ENCODE data around the gene MAG. TPM values are rescaled to one million over a fixed set of nuclear protein-coding genes. Genes with fewer than 3 reads are reported as not detected.
A peak's percentile ranks its signal among the peaks of the same experiment; 100 is the strongest.

MAG gene
- total RNA-seq, 1 donor from 2014 or later, result not detected

DNA sequence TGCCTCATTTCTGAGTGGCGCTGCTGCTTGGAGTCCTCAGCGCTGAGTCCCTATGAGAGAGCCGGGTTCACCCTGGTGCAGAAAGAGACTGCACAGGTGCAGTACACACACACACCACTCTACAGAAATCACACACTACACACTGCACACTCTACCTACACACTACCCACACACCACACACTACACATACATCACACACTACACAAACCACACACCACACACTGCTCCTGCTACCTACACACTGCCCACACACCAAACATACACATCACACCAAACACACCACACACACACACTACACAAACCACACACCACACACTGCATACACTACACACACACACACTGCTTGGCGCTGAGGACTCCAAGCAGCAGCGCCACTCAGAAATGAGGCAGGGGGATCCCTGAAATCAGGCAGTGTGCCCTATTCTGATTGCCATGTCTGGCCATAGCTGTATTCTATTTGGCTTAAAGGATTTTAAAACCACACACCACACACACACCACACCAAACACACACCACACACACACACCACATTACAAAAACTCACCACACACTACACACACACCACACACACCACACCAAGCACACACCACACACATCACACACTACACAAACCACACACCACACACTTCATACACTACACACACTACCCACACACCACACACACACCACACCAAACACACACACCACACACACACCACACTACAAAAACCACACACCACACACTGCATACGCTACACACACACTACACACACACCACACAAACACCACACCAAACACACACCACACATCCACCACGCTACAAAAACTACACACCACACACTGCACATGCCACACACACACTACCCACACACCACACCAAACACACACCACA is 4.9 kb downstream of the MAG start:
- no peak for DNase-seq (ENCODE audit: low spot score)

DNA sequence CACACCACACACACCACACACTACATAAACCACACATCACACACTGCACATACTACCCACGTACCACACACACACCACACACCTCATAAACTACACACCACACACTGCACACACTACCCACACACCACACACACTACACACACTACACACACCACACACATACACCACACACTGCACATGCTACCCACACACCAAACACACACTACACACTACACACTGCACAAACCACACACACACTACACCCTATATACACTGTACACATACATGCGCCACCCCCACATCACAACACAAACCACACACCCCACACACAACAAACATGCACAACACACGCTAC is 5.5 kb downstream of the MAG start:
- DNase-seq (ENCODE audit: low spot score), result no peak

DNA sequence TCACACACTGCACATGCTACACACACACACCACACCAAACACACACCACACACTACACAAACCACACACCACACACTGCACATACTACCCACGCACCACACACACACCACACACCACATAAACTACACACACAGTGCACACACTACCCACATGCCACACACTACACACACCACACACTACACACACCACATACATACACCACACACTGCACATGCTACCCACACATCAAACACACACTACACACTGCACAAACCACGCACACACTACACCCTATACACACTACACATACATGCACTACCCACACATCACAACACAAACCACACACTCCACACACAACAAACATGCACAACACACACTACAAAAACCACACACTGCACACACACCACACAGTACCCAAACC is 6.0 kb downstream of the MAG start:
- DNase-seq (ENCODE audit: low spot score), result no peak

DNA sequence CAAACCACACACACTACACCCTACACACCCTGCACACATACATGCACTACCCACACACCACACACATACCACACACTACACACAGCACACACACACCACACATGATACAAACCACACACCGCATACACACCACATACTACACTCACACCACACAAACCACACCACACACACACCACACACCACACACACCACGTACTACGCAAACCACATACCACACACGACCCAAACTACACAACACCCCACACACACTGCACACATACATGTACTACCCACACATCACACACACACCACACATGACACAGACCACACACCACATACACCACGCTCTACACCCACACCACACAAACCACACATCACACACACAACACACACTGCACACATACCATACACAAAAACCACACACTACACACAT is 6.6 kb downstream of the MAG start:
- no peak for DNase-seq (ENCODE audit: low spot score)

DNA sequence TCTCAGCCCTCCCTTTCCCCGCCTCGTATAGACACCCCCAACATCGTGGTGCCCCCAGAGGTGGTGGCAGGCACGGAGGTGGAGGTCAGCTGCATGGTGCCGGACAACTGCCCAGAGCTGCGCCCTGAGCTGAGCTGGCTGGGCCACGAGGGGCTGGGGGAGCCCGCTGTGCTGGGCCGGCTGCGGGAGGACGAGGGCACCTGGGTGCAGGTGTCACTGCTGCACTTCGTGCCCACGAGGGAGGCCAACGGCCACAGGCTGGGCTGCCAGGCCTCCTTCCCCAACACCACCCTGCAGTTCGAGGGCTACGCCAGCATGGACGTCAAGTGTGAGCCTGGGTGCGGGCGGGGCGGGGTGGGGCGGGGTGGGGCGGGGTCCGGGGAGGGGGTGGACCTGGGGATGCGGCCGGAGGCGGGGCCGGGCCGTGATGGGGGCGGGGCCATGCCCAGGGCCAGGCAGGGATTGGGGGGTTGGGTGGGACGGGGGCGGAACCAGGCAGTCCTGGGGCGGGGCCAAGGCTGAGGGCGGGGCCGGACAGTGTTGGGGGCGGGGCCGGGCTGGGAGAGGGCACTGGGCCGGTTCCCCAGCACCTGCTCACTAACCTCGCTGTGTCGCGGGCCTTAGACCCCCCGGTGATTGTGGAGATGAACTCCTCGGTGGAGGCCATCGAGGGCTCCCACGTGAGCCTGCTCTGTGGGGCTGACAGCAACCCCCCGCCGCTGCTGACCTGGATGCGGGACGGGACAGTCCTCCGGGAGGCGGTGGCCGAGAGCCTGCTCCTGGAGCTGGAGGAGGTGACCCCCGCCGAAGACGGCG is 7.8 kb downstream of the MAG start:
- no peak for DNase-seq (ENCODE audit: low spot score)

DNA sequence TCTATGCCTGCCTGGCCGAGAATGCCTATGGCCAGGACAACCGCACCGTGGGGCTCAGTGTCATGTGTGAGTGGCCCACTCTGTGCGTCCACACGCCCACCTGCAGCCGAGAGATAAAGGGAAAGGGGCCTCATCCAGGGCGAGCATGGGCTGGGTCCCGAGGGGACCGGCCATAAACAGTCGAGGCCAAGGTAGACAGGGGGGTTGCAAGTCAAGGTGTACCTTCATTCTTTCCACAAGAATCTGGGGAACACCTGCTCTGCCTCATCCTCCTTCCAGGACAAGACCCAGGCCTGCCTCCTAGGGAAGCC is 8.3 kb downstream of the MAG start:
- DNase-seq (ENCODE audit: low spot score), result no peak

DNA sequence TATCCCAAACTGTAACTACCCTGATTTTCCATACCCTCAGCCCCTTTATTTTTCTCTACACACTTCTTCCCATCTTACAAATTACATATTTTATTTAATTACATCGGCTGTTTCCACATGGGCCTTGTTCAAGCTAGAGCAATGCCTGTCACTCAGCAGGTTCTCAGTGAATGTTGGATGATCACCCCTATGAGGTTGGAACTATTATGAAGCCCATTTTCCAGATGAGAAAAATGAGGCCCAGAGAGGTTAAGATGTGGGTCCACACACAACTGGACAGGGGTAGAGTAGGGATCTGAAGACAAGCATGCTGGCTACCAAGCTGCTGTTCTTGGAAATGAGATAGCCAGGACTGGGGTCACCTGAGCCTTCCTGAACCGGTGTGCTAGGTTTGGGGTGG is 10.0 kb downstream of the MAG start:
- DNase-seq (ENCODE audit: low spot score), result no peak

DNA sequence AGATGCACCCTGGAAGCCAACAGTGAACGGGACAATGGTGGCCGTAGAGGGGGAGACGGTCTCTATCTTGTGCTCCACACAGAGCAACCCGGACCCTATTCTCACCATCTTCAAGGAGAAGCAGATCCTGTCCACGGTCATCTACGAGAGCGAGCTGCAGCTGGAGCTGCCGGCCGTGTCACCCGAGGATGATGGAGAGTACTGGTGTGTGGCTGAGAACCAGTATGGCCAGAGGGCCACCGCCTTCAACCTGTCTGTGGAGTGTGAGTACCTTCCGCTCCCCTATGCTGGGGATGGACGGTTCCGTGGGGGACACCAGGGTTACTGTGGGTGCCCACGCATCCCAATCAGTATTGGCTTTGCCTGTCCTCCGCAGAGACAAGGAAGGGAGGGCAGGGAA is 10.5 kb downstream of the MAG start:
- no peak for DNase-seq (ENCODE audit: low spot score)

DNA sequence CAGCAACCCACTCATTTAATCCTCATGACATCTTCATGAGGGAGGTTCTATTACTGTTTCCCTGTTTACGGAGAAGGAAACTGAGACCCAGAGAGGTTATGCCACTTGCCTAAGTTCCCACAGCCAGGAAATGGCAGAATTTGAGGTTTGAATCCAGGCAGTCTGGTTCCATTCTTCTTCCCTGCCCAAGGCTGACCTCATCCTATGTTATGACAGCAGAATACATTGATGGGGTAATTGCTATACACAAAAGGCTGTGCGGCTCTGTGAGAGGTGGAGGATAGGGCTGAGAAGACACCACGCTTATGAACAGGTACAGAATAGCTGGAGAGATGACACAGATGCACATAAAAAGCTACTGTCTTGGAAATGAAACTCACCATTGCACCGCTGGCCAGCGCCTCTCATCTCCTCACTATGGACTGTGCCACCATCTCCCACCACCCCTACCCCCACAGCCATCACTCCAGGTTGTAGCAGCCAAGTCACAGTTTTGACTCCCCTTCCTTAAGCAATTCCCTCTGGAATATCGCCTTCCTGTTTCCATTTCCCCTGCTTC is 11.5 kb downstream of the MAG start:
- DNase-seq (ENCODE audit: low spot score), result no peak

DNA sequence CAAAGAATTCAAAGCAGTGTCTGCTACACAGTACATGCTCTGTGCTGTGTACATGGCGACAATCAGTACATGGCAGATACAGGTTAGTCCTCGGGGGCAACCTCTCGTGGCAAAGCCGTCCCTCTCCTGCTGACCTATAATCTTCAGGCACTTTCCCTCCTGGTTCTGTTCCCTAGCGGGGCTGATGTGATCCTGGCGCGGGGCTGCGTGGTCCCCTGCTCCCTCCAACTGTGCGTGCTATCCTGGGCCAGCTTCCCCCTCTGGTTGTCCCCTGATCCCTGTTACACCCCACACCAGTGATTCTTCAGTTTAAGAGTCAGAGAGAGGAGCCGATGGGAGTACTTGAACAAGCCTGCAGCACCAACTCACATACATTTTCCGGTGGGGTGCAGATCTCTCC is 12.1 kb downstream of the MAG start:
- no peak for DNase-seq (ENCODE audit: low spot score)

DNA sequence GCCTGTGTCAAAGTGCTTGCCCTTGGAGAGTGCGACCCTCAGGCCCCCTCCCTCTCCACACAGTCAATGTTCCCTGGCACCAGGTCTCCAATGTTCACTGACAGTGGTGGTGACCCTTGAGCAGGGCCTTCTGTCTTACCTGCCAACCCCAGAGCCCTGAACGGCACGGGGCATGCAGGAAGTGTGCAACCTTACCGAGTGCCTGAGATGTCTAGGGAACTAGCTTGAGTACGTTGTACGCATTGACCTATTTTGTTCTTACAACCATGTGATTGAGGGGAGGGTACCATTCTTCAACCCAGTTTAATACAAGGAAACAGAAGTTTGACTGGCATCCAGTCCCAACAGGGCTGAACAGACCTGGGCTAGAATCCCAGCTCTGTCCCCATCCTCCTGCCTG is 13.2 kb downstream of the MAG start:
- no peak for DNase-seq (ENCODE audit: low spot score)

DNA sequence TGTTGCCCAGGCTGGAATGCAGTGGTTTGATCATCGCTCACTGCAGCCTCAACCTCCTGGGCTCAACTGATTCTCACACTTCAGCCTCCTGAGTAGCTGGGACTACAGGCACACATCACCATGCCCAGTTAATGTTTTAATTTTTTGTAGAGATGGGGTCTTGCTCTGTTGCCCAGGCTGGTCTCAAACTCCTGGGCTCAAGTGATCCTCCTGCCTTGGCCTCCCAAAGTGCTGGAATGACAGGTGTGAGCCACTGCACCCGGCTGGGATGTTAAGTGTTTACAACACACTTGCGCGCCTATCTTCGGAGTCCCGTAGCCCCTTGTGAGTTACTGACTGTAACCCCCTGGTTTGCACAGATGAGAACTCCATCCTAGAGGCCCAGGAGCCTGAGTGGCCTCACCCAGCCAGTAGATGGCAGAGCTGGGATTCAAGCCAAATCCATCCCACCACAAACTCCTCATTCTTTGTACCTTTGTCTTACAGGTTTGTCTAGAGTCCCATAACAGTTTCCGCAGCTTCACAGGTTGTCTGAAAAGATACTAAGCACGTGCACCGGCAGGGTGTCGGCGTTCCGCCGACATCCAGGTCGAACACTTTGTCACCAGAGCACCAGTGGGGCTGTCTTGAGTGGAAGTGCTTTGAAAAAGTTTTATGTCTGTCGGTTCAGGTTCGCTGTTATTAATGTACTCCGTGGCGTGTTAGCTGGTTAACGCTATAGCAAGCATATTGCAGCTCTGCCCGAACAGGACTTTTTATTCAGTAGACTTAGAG is 14.7 kb downstream of the MAG start:
- DNase-seq (ENCODE audit: low spot score), result no peak

DNA sequence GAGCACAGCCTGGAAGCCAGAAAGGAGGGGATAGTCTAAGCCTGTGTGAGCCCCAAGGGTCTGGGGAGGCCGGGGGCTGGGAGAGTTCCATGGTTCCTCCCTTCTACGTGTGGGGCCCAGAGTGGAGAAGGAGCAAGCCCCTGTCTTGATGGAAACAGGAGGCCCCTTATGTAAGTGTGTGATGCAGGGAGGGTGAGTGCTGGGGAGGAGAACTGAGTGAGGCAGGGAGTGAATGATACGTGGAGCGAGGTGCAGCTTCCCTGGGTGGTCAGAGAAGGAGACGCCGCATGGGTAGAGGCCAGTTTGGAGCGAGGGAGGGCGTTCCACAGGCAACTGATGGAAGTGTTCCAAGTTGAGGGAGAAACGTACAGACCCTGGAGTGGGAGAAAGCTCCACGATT is 16.0 kb downstream of the MAG start:
- DNase-seq (ENCODE audit: low spot score), result no peak

DNA sequence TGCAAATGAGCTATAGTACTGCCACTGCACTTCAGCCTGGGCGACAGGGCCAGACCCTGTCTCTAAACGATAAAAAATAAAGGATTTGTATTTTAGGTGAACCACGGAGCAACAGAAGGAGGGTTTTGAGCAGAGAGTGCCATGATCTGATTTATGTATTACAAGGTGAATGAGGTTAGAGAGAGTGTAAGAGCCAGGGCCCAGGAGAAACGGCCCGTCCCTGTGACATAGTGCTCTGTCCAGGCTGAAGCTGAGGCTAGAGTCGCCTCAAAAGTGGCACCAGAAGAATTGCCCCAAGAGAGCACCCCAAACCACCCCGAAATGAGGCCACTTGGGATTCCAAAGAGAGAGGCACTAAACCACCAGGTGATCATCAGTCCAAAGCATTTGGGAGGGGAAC is 16.9 kb downstream of the MAG start:
- no peak for DNase-seq (ENCODE audit: low spot score)

DNA sequence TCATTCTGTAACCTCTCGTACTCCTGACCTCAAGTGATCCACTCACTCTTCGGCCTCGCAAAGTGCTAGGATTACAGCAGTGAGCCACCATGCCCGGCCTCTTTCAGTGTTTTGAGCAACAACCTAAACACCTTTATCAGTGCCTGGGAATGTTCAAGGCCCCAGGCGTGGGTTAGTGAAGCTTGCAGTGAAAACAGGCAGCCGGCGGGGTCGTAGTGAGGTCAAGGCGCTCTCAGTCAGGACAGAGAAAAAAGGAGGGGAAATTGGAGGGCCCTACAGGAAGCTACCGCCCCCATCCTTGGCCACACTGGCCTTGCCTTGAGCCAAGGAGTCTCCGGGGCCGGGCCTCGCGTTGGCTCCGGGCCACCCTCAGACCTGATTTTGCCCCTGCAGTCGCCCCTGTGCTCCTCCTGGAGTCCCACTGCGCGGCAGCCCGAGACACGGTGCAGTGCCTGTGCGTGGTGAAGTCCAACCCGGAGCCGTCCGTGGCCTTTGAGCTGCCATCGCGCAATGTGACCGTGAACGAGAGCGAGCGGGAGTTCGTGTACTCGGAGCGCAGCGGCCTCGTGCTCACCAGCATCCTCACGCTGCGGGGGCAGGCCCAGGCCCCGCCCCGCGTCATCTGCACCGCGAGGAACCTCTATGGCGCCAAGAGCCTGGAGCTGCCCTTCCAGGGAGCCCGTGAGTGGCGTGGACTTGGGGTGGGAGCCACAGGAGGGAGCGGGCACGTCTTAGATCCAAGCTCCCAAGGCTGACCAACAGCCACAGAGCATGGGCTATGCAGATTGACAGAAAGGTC is 17.7 kb downstream of the MAG start:
- peak; percentile 89 for DNase-seq (ENCODE audit: low spot score)

DNA sequence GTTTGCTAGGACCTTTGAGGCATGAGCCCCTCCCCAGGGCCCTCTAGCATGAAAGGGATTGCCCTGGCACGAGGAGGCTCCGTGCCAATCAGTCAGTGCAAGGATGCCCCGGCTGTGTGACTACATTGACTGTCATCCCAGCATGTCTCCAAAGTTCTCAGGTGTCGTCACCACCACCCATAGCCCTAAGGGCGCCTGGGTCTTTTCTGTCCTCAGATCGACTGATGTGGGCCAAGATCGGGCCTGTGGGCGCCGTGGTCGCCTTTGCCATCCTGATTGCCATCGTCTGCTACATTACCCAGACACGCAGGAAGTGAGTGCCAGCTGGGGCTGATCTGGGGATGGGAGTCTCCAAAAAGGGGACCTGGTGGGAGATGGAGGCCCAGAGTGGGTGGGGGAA is 18.4 kb downstream of the MAG start:
- no peak for DNase-seq (ENCODE audit: low spot score)

DNA sequence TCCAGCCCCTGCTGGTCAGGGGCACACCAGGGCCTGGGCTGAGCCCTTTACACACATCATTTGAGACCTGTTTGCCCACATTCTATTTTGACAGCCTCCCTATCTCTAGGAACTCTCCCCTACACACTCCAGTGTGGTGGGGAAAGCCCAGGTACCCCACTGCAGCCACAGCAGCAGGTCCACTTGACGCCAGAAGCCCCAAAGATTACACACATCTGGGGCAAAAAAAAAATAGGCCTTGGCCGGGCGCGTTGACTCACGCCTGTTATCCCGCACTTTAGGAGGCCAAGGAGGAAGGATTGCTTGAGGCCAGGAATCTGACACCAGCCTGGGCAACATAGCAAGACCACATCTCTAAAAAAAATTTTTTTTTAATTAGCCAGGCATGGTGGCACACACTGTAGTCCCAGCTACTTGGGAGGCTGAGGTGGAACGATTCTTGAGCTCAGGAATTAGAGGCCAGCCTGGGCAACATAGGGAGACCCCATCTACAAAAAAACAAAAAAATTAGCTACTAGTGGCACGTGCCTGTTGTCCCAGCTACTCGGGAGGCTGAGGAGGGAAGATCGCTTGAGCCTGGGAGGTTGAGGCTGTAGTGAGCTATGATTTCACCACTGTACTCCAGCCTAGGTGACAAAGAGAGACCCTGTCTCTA is 19.0 kb downstream of the MAG start:
- no peak for DNase-seq (ENCODE audit: low spot score)

DNA sequence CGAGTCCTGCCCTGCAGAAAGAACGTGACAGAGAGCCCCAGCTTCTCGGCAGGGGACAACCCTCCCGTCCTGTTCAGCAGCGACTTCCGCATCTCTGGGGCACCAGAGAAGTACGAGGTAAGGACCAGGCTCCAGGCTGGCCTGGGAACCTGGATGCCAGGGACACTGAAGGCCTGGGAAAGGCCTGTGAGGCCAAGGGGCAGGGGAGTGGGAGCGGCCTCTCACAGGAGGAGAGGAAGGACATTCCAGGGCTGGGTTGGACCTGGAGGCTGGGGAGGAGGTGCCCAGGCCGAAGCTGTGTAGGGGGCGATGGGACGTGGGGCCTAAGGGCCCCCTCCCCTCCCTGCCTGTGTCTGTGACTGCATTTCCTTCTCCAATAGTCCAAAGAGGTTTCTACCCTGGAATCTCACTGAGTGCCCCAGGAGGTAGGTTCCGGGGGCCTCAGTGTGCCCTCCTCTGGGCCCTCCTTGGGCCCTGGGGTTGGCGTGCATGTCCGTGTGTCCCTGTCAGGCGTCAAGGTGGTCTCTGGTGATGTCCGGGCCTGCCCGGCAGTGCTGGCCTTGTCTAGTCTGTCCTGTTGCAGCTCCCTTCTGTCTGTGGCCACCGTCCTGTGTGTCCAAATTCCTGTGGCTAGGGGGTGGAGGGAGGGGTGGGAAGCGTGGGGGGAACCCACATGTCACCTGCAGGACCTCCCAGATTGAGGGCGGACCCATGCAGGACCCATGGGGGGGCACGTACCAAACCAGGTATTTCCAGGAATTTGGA is 20.1 kb downstream of the MAG start:
- DNase-seq (ENCODE audit: low spot score), result no peak

DNA sequence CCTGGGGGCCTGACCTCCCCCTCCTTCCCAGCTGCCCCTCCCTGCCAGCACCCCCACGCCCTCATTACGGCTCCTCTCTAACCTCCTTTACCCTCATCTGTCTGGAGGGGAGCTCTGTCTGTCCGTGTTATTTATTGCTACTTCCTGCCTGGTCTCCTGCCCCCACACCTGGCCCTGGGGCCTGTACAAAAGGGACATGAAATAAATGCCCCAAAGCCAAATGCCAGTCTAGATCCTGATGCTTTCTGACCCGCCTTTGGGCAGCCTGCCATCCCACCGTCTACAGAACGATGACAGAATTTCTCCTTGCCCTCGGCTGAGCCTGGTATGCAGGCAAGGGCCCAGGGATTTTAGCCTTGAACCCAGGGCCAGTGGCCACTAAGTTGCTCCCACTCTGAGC is 21.6 kb downstream of the MAG start:
- no peak for DNase-seq (ENCODE audit: low spot score)

DNA sequence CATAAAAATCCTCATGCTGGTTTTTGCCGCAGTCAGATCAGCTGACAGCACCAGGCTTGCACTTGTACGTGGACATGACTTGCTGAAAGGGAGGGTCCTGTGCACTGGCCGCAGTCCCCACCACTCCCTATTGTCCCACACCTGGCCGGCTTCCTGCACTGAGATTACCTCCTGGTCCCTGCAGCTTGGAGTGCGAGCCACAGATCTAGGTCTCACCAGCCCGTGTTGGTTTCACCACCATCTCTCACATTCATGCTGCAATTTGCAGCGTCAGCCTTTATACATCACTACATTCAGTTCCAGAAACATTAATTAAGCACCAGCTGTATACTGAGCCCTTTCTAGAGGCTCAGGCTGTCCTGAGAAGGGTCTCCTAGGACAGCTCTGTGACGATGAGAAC is 22.1 kb downstream of the MAG start:
- DNase-seq (ENCODE audit: low spot score), result no peak
